DLD1 (cell line): ENCODE measurements around the gene DPYSL3.

Experiments used
- in situ Hi-C: cut with HindIII; loops from 2 replicates; pipeline ENCODE4 v1.10.0; 2017; ENCODE audit warnings: low sequenced_read_pairs

The DPYSL3 gene

DNA sequence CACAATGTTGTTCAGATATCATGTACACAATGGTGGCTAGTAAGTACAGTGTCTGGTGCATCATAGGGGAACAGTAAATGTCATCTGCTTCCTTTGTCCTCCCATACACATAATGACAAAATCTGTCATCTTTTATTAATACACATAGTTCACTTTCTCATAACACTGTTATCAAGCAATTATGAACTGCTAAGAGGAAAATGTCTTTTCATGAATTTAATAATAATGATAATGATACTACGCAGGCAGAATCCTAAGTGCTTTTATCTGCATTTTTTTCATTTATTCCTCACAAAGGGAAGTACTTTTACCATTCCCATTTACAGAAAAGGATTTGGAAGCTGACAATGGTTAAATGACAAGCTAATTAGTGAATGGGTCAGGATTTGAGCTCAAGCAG, 35.7 kb downstream of the DPYSL3 start:
- in situ Hi-C loops = no loop called here

DNA sequence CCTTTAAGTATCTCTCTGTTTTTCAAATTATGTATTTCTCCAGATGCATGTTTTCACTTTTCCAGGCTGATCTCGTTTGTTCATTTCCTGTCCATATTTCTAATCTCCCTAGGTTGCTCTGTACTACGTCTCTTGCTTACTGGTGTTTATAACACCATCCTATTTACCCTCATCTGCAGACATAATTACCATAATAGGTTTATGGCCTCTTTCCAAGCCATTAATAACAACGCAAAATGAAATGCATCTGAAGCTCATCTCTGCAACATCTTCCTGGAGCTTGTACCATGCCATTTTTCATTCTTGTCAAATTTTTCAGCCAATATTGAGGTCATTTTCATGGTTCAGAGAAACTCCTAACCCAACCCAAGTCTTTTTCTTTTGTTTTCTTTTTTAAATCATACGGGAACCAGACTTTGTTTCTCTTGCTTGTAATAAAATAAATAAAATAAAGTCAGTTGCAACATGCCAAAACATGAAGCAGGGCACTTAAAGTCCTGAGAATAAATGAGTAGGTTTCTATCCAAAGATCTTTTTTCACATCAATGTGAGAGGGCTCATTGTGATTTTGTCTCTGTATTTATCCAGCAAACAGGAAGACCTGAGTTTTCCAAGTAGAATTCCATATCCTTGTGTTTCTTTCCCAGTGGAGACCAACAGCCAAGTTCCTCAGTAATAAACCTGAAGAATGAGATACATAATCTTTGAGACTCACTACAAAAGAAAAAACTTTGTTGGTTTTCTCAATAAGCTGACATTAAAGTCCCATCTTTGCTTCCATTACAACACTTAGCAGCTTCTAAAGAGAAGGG, 37.0 kb downstream of the DPYSL3 start:
- in situ Hi-C loops = no loop called here

DNA sequence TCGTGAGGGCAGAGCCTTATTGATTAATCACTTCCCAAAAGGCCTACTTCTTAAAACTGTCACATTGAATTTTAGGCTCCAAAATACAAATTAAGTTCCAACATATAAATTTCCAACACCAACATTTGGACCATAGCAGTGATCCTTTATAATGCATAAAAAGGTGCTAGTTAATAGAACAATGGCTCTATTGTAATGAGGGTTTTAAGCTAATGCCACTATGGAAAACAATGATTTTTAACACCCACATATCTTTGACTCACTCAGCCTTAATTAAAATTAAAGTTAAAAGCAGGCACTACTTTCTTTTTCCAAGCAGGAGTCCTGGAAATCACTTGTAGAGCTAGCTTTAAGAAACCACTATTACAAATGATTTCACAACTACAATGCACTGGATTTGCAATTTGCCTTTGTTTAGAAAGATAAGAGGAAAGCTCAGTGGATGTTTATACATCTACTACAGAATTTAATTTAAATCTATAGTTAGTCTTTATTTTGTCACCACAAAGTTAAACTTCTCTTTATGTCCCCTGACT, 41.8 kb downstream of the DPYSL3 start:
- in situ Hi-C loops = no loop called here

DNA sequence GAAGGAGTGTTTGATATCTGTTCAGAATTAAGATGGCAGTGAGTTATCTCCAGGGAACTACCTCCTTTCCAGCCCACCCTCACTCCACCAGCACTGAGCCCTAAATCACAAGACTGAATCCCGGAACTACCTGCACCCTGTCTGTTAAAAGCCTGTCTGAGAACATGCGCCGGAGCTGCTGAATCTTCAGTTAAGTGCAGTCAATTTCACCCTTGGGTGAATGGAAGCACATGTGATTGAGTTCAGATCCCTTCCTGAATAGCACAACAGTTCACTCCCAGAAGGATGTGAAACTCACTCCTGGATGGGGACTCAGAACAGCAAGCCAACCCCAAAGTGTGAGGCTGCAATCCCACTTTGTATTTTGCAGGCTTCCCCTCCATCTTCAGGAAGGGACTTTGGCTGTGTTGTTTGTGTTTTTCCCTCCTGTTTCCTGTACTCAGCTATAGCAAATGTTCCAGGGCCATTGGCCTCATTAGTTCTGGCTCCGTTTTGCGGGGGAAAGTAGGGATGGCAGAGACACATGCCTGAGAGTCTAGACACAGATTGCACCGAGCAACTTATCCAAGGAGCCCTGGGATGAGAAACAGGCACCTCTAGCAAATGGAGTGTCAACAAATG, 43.4 kb downstream of the DPYSL3 start:
- in situ Hi-C loops = no loop called here

DNA sequence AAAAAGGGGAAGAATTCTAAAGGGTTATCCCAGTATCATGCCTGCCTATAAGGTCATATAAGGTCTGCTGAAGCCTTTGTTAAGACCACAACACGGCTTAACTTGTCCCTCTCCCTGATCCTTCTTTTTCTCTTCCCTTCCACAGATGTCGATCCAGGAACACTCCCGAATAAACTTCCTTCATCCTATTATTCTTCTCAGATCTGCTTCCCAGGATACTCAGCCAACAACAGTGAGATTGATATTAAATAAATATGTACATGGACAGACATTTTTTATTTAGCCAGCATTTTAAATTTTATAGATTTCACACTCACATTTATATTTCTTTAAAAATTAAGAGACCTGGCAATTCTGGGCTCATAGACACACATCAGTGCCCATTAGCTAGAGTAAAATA, 44.1 kb downstream of the DPYSL3 start:
- in situ Hi-C loops = no loop called here

DNA sequence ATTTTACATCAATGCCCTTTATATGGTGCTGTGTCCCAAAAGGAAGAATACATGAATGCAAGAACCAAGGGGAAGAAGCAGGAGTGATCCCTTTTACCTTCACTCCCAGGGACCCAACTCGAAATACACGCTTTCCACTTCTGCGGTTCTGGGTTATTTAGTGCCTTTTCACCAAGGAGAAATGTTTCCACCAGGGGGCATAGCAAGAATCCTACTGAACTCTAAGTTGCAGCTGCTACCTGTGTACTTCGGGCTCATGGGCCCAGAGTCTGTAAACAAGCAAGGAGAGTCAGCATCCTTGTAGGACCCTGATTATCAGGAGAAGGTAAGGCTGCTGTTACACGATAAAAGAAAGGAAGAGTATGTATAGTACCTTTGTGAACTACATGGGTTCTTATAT, 45.7 kb downstream of the DPYSL3 start:
- in situ Hi-C loops = no loop called here

DNA sequence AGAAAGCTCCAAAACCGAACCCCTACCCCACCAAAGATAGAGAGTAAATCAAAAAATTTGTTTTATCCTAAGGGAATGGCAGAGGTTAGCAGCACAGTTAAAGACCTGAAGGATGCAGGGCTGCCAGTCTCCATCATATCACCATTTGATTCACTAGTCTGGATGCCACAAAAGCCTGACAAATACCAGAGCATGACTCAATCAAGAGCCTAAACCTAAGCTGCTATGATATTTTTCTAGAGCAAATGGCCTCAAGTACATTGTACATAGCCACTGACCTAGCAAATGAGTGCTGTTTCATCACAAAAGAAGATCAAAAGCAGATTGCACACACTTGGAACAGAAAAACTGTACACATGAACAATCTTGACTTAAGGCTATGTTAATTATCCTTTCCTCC, 48.0 kb downstream of the DPYSL3 start:
- in situ Hi-C loops = no loop called here

DNA sequence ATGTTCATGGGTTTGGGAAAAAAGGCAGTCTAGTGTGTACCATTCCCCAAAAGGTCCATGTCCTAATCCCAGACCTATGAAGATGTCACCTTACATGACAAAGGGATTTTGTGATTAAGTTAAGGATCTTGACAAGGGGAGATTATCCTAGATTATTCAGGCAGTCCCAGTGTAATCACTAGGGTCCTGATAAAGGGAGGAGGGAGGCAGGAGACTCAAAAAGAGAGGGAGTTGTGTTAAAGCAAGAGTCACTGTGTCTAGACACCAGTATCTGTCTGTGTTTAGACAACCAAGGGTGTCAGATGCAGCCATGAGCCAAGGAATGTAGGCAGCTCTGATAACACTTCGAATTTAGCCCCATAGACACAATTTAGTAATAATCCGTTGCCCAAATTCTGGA, 49.5 kb downstream of the DPYSL3 start:
- in situ Hi-C loops = no loop called here

DNA sequence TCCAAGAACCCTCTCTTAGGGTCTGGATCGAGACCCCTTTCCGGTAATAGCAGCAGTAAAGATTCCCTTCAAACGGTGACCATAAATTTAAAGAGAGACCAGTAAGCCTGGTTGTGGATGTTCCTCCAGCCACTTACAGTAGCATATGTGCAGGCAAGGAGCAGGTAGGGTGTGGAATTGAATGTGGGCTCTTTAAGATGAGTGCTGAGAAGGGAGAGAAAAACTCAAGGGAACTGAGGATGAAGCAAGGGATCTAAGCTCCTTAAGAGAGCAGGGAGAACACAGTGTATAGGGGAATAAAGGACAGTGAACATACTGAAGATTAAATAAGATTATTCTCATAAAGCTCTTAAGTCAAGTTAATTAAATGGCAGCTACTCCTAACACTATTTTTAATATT, 51.3 kb downstream of the DPYSL3 start:
- in situ Hi-C loops = no loop called here

DNA sequence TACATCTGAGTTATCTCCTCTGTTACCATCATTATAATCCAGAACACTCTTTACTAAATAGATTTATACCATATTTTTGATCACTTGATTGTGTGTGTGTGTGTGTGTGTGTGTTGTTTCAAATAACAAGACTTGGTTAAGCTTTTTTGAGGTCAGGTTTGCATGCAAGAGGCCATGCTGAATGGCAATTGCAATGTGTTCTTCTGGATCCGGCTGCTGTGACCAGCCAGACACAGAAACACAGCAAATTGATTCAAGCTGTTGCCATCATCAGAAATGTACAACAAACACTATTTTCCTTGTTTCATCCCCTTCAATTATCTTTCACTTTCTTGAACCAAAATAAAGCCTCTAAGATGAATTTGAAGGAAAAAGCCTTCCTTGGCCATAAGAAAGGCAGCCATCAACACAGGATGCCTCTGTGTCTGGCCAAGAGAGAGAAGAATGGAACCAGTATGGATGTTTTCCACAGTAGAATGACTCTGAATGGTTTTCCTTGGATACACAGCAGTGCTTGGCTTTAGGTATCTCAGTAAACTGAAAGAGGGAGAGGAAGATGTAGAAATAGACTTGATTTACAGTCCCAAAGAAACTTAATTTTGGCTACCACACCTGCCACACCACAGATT, 53.9 kb downstream of the DPYSL3 start:
- in situ Hi-C loops = no loop called here

DNA sequence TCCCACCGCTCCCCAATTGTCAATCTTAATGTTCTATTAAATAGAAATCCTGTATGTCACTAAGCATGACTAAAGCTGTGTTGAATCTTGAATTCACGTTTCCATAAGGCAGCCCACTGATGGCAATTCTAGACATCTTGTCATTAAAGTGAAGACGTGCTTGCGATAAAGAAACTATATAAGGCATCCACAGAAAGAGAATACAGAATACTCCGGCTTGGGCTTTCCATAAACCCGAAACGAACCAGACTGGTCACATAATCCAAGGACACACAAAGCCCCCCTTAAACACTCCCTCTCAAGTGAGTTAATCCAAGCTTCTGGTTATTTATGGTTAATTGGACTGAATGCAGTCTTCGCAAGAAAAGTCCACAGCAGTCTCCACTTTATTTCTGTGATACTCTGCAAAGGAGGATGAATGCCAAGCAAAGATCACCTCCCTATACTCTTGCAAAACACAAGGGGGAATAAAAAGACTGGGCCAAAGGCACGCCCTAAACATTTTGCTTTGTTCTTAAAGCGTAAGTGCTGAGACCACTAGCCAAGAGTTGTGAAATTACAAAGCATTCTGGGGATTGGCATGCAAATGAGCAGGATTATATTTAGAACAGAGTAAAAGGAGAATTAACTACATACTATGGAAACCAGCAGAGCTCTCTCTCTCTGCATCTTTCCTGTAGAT, 54.7 kb downstream of the DPYSL3 start:
- in situ Hi-C loops = no loop called here

DNA sequence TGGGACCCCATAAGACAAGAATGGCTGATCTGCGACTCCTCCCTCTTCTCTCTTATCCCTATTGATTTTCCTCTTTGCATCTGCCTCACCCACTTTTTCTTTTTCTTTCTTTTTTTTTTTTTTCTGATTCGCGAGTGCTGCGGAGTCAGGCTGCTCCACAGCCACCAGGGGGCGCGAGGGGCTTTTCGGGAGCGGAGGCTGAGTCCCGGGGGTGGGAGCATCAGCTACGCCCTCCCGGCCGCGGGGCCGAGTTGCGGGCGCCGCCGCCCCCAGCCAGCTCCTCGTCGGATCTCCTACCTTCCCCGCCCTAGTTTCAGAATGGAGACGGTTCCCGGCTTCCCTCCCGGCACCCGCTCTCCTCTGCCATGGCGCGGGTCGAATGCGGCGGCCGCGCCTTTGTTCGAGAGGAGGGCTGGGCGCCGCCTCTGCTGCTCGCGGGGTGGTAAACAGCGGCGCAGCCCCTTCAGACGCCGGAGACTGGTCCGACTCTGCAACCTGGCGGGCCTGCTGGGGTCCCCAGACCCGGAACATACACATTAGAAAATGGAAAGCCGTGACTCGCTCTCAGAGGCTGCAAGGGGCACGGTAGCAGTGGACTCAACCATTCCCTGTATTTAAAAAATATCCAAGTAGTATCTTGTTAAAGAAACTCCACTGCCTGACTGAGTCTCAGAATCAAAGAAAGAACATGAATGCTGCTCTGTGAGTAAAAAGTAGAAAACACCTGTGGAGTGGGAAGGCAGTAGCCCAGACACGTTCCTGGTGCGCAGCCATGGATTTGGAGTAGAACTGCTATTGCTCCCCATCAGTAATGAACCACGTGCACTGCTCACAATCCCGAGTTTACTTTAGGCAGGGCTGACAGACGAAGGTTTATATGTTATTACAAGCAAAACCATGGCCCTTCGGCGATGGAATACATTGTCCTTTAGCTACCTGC, 55.7 kb downstream of the DPYSL3 start:
- in situ Hi-C loops = no loop called here

DNA sequence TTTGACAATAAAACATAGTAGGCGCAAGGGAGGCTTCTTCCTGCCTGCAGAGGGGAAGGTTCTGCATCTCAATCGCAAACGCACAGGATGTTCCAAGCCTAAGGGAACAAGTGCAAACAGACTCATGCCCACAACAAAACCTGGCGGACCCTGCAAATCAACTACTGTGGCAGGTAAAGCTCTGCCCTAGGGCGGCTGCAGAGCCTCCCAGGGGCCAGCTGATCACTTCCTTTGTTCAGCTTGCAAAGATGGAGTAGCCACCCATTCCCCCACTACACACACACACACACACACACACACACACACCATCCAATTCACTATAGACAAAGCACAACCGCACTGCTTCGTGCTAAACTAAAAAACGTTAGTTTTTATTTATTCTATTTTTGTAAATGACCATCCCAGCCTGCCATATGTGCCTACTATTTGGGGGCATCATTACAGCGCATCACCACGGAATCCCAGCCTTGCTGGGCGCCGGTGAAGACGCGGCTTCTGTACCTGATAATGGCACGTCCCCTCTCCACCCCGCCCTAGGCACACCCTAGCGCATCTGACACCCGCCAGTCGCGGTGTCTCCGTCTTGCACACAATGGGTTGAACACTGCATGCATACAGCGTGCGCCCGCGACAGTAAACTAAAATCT, 57.6 kb downstream of the DPYSL3 start:
- in situ Hi-C loops = no loop called here

DNA sequence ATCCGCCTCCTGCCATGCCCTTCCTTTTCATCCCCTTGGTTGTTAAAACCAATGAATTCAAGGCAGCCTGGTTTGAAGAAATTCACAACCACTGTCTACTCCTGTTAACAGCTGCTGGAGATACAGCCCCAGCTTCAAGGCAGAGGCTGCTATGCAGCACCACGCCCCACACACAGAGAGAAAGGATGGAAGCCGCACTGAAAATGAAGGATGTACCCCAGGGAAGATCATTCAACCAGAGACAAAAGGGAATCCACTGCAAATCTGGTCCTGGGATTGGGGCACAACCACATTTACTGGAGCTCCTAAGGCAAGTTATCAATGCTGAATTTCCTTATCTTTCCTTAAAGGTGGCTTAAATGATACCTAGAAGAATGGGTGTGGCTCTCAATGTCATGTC, 58.7 kb downstream of the DPYSL3 start:
- in situ Hi-C loops = no loop called here

DNA sequence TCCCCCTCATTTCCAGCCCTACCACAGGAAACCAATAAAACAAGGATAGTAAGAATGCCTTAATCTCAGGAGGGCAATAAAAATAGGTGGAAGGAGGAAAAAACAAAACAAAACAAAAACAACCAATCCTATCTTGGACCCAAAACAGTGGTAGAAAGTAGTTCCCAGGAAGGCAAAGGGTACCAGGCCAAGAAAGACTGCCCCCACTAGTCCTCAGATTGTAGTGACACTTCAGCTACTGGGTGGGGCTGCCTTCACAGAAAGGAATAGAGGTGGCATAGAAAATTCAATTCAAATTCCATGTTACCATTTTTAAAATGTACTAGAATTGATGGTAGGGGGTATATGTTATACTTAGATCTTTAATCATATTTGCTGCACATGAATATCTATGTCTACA, 59.3 kb downstream of the DPYSL3 start:
- in situ Hi-C loops = no loop called here

DNA sequence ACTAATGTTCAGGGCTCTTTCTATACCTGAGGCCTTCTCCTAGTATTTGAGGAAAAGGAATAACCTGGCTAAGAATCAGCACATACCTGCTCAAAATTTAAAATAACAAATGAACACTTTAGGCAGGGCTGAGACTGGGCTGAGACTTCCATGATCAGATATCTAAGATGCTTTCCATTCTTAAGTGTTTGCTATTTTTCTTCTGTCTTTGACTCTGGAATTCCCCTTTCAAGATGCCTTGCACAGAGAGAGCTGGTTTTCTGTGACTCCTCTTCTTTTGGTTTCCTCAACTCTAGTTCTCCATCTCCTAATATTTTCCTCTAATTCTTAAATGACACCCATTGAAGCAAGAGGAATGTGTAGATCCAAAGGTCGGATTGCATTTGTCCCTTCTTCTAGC, 61.1 kb downstream of the DPYSL3 start:
- in situ Hi-C loops = no loop called here

DNA sequence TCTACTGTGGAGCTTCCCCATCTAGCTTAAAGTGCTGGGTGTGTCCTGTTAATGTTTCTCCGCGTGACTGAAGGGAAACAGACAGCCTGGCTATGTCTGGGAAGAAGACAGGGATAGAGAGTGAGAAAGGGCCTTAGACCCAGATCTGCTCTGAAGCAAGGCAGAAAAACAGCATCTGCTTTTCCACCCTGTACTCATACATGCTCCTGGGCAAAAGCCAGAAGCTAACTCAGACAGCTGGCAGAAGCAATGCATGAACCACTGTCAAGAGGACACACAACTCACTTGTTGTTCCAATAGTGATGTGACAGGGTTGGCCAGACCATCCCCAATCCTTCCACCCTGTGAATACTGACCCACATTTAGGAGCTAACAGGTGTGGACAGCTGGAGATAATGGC, 63.3 kb downstream of the DPYSL3 start:
- in situ Hi-C loops = no loop called here

DNA sequence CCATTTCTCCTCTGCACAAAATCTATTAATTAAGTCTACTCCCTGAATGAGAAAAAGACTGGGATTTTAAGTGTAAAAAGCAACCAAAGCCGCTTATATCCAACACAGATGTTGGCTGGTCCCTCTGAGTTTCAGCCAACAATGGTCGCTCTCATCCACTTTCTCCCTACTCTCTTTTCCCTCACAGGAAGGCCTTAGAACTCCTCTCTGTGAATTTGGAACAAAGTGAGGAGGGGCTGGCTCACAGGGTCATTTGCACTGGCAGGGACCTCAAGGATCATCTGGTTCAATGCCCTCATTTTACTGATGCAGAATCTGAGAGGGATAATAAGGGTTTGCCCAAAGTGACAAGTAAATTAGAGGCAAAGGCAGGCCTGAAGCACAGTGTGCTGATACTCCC, 64.0 kb downstream of the DPYSL3 start:
- in situ Hi-C loops = no loop called here

DNA sequence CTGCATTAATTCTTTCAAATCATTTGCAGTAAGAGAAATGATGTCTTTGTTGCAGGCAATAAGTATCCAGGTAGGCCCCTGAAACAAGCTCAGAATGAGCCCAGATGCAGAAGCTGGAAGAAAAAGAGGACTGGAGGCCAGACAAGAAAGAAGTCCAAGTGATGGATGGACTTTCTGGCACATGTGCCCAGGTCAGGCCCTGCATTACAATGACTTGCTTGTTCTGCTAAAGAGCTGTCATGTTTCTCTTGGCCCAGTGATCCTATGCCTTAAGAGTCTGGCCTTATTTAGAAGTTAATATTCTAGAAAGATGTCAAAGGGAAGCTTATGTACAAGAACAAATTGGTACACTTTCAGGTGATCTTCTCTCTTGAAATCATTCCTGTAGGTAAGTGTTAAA, 64.8 kb downstream of the DPYSL3 start:
- in situ Hi-C loops = no loop called here

DNA sequence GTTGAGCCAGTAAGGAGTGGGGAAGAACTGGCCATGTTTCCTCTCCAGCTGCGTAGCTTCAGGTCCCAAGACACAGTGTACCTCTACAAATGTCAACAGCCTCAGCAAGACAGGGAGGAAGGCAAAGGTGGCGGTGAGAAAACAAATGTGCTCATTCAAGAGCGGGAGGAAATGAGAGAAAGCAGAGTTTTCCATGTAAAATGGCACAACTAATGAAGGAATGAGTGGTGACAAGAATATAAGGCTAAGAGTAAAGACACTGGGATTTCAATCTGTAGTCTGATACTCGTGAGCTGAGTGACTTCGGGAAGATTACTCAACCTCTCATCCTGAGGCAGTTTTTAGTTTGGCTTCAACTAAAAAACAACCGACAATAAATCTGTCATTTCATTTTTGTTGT, 67.6 kb downstream of the DPYSL3 start:
- in situ Hi-C loops = no loop called here
